HepG2 (cell line): Measurements from ENCODE around the gene TNNI3. TPM values are rescaled to one million over a fixed set of nuclear protein-coding genes. Genes with fewer than 3 reads are reported as not detected.

ENCODE experiments used
- ATAC-seq: fragments of 200-7000 bp; cut with Tn5 transposase; 3 replicates; pipeline ENCODE4 v1.9.1; 2020; ENCODE audit warnings: mild to moderate bottlenecking, moderate library complexity
- BruUV-seq: library from RNA; stranded (reverse); fragments of 400-500 nt; replicated peaks from 2 replicates; lab custom pipeline; 2021; lab: Mats Ljungman, UMichigan
- CTCF ChIA-PET: fragments of 300-600 bp; formaldehyde crosslinking; extraction: SDS; loops from one replicate; lab custom pipeline; 2021; ENCODE audit warnings: low total read pairs, inconsistent platforms, low intra/inter-chr PET ratio; lab: Yijun Ruan, JAX
- POLR2A ChIA-PET: fragments of 350-600 bp; sonication (Branson Sonifier 250); formaldehyde crosslinking; loops from one replicate; lab custom pipeline; 2020; ENCODE audit warnings: antibody characterized with exemption, inconsistent platforms; lab: Yijun Ruan, JAX
- DNase-seq: peaks from one replicate; pipeline ENCODE4 v3.0.0-alpha.2; 2015; ENCODE audit warnings: low spot score
- FAIRE-seq: peaks from 3 replicates; lab custom pipeline; 2011; peaks lifted over from hg19 to GRCh38; lab: Jason Lieb, UNC
- H2AFZ ChIP-seq: one replicate; pipeline ENCODE4 v1.6.1; 2011; ENCODE audit warnings: low read length, inconsistent platforms
- H3K27ac ChIP-seq: fragments of 300-600 bp; 3 replicates; pipeline ENCODE4 v1.8.0; 2011; ENCODE audit warnings: mixed run types, mild to moderate bottlenecking, mixed read lengths, low read length, inconsistent platforms; ENCODE audit not compliant: insufficient read depth; ENCODE audit errors: extremely low read length
- H3K27me3 ChIP-seq, 2 experiments: fragments of 200-600 bp in 1 of 2; 2 replicates in 1 of 2; 3 replicates in 1 of 2; pipeline versions ENCODE4 v1.6.0 to v1.8.0; 2011; ENCODE audit warnings: low read length in 2 of 2, mild to moderate bottlenecking in 2 of 2, moderate library complexity in 2 of 2, inconsistent platforms in 1 of 2; ENCODE audit not compliant: insufficient read depth in 2 of 2, control insufficient read depth in 1 of 2
- H3K36me3 ChIP-seq, 2 experiments: fragments of 200-600 bp in 1 of 2; replicated peaks in 1 of 2; 2 replicates in 1 of 2; 3 replicates in 1 of 2; pipeline versions ENCODE4 v1.5.1 to v1.8.0; 2011; ENCODE audit warnings: low read length in 2 of 2, inconsistent platforms in 1 of 2; ENCODE audit not compliant: insufficient read depth in 2 of 2, control insufficient read depth in 1 of 2
- H3K4me1 ChIP-seq: 2 replicates; pipeline ENCODE4 v1.5.1; 2012; ENCODE audit warnings: low read length, inconsistent platforms; ENCODE audit not compliant: insufficient read depth
- H3K4me2 ChIP-seq: 2 replicates; pipeline ENCODE4 v1.6.0; 2011; ENCODE audit warnings: low read depth, low read length, inconsistent platforms
- H3K4me3 ChIP-seq, 3 experiments: fragments of 200-600 bp in 1 of 3; sonication (generic), shearing (Covaris generic) in 1 of 3; replicated peaks in 1 of 3; 2 replicates each; pipeline ENCODE4 v1.5.1; 2011 to 2016; ENCODE audit warnings: low read length in 3 of 3, inconsistent platforms in 2 of 3, low read depth in 2 of 3, mild to moderate bottlenecking in 2 of 3, control low read depth in 1 of 3, mixed read lengths in 1 of 3; ENCODE audit not compliant: insufficient read depth in 1 of 3
- H3K79me2 ChIP-seq: one replicate; pipeline ENCODE4 v1.6.1; 2011; ENCODE audit warnings: low read length, inconsistent platforms; ENCODE audit not compliant: insufficient read depth
- H3K9ac ChIP-seq: 2 replicates; pipeline ENCODE4 v1.6.0; 2011; ENCODE audit warnings: mild to moderate bottlenecking, low read depth, low read length, inconsistent platforms; ENCODE audit not compliant: insufficient read depth
- H3K9me3 ChIP-seq: 2 replicates; pipeline ENCODE4 v1.5.1; 2012; ENCODE audit warnings: mild to moderate bottlenecking, low read length
- H4K20me1 ChIP-seq: 2 replicates; pipeline ENCODE4 v1.6.0; 2011; ENCODE audit warnings: inconsistent platforms, mild to moderate bottlenecking, low read length, moderate library complexity; ENCODE audit not compliant: insufficient read depth
- ATF7-NPFF ChIP-seq: sonication (generic); formaldehyde crosslinking; IDR thresholded peaks from 2 replicates; pipeline ENCODE4 v1.8.1; 2023; ENCODE audit warnings: mild to moderate bottlenecking, low read depth, missing genetic modification reagents, moderate library complexity
- GABPA ChIP-seq, 2 experiments: IDR thresholded peaks; 2 replicates each; pipeline ENCODE4 v1.6.1; 2011 to 2016; ENCODE audit warnings: low read depth in 2 of 2, low read length in 1 of 2, missing biosample characterization in 1 of 2, missing genetic modification characterization in 1 of 2
- GLI4 ChIP-seq: sonication (generic); formaldehyde crosslinking; IDR thresholded peaks from 2 replicates; pipeline ENCODE4 v1.5.1; 2020; ENCODE audit warnings: missing genetic modification reagents, mild to moderate bottlenecking, moderate library complexity, borderline replicate concordance
- RFXANK ChIP-seq: IDR thresholded peaks from 2 replicates; pipeline ENCODE4 v1.6.1; 2016
- SP5 ChIP-seq: IDR thresholded peaks from 2 replicates; pipeline ENCODE4 v1.6.1; 2016; ENCODE audit warnings: low read depth, borderline replicate concordance
- ZKSCAN1 ChIP-seq: fragments of 150-350 bp; IDR thresholded peaks from 2 replicates; pipeline ENCODE4 v1.6.1; 2014; ENCODE audit warnings: low read length
- WGBS: methylation state at CpG from one replicate; pipeline ENCODE4 v1.1.6; 2017; ENCODE audit warnings: low lambda C conversion rate; 5-methylcytosine and 5-hydroxymethylcytosine counted together
- in situ Hi-C: cut with HindIII; loops from 2 replicates; pipeline ENCODE4 v1.10.0; 2017; ENCODE audit warnings: low pct_unique_long_range_greater_than_20kb; ENCODE audit not compliant: extremely low pct_ligation_motif_present
- intact Hi-C: fragments of 100-400 bp; cut with micrococcal nuclease; formaldehyde crosslinking; loops from one replicate; pipeline ENCODE4 v1.10.0; 2022; ENCODE audit not compliant: unreplicated experiment
- polyA plus RNA-seq, 8 experiments: library from polyadenylated mRNA; depleted of rRNA in 3 of 8; stranded (reverse) in 7 of 8; unstranded in 1 of 8; fragments of >200 nt; fragmentation: Illumina TruSeq in 4 of 8; extraction: Trizol in 4 of 8; gene quantifications; 2 replicates each; pipeline versions ENCODE4 v1.2.1 to v1.2.3, GENCODE V29; 2011 to 2016; ENCODE audit warnings: low read depth in 4 of 8, missing spikeins in 1 of 8, mixed read lengths in 1 of 8; ENCODE audit not compliant: insufficient read depth in 1 of 8
- total RNA-seq, 5 experiments: library from RNA; depleted of rRNA; stranded (reverse); fragments of >200 nt; fragmentation: Illumina TruSeq; extraction: Trizol; gene quantifications; 2 replicates each; pipeline ENCODE4 v1.2.3, GENCODE V29; 2016; ENCODE audit warnings: low read depth in 1 of 5
- TF ChIP-seq, protein P1 (sequence below): sonication (generic); formaldehyde crosslinking; IDR thresholded peaks from 2 replicates; pipeline ENCODE4 v1.4.0; 2020; ENCODE audit warnings: mild to moderate bottlenecking, missing genetic modification reagents
- TF ChIP-seq, protein P2 (sequence below): sonication (generic); formaldehyde crosslinking; IDR thresholded peaks from 2 replicates; pipeline ENCODE4 v1.8.0; 2022; ENCODE audit warnings: missing genetic modification reagents, mild to moderate bottlenecking, moderate library complexity, borderline replicate concordance
- TF ChIP-seq, protein P3 (sequence below): sonication (generic); formaldehyde crosslinking; IDR thresholded peaks from 2 replicates; pipeline ENCODE4 v1.4.0; 2020; ENCODE audit warnings: low read depth, mild to moderate bottlenecking, missing genetic modification reagents

The TNNI3 gene
- total and polyA plus RNA-seq, 2 of the 13 experiments (the other 11 are each of a cell fraction or from before 2014, with no cell fraction given), result 3.5 to 3.7 TPM

DNA sequence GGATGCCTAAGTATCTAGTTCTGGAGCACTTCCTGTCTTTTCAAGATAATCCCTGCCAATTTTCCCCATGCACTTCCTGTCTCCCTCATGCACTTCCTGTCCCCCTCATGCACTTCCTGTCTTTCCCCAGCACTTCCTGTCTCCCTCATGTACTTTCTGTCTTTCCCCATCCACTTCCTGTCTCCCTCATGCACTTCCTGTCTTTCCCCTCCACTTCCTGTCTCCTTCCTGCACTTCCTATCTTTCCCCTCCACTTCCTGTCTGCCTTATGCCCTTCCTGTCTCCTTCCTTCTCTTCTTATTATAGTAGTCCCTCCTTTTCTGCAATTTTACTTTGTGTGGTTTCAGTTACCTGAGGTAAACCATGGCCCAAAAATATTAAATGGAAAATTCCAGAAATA, 5.5 kb downstream of the TNNI3 start (continued):
- TF ChIP-seq, protein P1, sequence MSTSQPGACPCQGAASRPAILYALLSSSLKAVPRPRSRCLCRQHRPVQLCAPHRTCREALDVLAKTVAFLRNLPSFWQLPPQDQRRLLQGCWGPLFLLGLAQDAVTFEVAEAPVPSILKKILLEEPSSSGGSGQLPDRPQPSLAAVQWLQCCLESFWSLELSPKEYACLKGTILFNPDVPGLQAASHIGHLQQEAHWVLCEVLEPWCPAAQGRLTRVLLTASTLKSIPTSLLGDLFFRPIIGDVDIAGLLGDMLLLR (CRISPR knock-in tag), result no peak
- TF ChIP-seq GABPA (IDR thresholded peaks at IDR 0.05; ENCODE audit: low read depth, low read length), result peak; percentile 77
- TF ChIP-seq GABPA (CRISPR knock-in tag; IDR thresholded peaks at IDR 0.05; ENCODE audit: low read depth), result peak; percentile 91
- no peak for TF ChIP-seq GLI4 (CRISPR knock-in tag)
- TF ChIP-seq, protein P2, sequence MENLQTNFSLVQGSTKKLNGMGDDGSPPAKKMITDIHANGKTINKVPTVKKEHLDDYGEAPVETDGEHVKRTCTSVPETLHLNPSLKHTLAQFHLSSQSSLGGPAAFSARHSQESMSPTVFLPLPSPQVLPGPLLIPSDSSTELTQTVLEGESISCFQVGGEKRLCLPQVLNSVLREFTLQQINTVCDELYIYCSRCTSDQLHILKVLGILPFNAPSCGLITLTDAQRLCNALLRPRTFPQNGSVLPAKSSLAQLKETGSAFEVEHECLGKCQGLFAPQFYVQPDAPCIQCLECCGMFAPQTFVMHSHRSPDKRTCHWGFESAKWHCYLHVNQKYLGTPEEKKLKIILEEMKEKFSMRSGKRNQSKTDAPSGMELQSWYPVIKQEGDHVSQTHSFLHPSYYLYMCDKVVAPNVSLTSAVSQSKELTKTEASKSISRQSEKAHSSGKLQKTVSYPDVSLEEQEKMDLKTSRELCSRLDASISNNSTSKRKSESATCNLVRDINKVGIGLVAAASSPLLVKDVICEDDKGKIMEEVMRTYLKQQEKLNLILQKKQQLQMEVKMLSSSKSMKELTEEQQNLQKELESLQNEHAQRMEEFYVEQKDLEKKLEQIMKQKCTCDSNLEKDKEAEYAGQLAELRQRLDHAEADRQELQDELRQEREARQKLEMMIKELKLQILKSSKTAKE, result no peak
- TF ChIP-seq, all 625 proteins: peak for 6

DNA sequence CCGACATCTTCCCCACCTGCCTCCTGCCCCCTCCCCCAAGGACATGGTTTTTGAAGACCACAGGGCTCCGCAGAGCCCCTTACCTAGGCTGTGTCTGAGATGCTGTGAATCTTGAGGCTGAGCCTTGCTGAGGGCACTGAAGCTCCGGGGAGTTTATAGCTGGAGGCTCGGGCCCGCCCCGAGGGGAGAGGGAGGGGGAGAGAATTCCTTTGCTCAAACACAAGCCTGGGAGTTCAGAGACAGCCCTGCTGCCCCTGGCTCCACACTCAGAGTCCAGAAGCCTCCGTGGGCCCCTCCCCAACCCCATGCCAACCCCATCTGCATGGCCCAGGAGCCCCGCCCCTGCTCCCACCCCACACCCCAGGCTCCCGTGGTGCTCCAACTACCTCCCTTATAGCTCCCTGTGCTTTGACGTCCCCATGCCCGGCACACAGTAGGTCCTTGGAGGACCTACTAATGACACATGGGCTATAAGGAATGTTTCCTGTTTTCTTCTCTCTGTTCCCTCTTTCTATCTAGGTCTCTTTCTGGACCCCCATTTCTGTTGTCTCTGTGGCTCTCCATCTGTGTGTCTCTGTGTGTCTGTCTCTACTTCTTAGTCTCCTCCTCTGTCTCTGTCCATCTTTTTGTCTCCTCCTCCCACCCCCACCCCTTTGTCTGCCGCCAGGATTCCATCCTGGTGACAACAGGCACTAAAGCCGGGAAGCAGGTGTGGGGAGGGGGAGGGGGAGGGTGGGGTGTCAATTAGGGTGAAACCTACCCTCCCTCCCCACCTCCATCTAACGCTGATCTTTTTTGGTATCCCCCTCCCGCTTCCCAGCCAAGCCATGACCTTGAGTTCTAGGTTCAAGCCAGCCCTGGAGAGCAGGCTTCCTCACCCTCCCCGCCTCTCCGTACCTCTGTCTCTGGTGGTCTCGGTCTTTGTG, 8.2 kb downstream of the TNNI3 start, which contains the start of gene TNNT1:
Gene TNNT1 (minus strand): TSS at position 129 of the 926 bp plus-strand sequence. CDS start 2,049 bp downstream, outside the sequence.
- H3K4me3 ChIP-seq, result no peak within 1 kb of the TSS
- no peak for FAIRE-seq
- CTCF ChIA-PET, result no interaction called here
- no peak for TF ChIP-seq RFXANK (CRISPR knock-in tag)
- no peak for TF ChIP-seq ATF7-NPFF (CRISPR knock-in tag)
- TF ChIP-seq, protein P3, sequence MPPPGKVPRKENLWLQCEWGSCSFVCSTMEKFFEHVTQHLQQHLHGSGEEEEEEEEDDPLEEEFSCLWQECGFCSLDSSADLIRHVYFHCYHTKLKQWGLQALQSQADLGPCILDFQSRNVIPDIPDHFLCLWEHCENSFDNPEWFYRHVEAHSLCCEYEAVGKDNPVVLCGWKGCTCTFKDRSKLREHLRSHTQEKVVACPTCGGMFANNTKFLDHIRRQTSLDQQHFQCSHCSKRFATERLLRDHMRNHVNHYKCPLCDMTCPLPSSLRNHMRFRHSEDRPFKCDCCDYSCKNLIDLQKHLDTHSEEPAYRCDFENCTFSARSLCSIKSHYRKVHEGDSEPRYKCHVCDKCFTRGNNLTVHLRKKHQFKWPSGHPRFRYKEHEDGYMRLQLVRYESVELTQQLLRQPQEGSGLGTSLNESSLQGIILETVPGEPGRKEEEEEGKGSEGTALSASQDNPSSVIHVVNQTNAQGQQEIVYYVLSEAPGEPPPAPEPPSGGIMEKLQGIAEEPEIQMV (CRISPR knock-in tag), result no peak
- peak; percentile 92 for TF ChIP-seq ZKSCAN1
- TF ChIP-seq SP5 (CRISPR knock-in tag), result no peak
- TF ChIP-seq, all 625 proteins: peak for 1
- POLR2A ChIA-PET, result no interaction called here
- Histone ChIP-seq H2AFZ (no peak within 1 kb of the TSS), H3K9me3 (peaks cover 8% of the 10 kb centered on the region), H3K9ac (no peak within 1 kb of the TSS), H3K4me1 (peaks cover 13% of the 10 kb centered on the region; the same call in 1 of the 2 replicates), H4K20me1 (no peaks in the 10 kb centered on the region), H3K79me2 (no peaks in the 10 kb centered on the region), H3K4me2 (no peak within 1 kb of the TSS), H3K27ac (no peak within 1 kb of the TSS), H3K36me3 (no peaks in the 10 kb centered on the region), H3K27me3 (peaks cover 0 to 12% of the 10 kb centered on the region in 2 experiments; a peak in 1 of 5 replicates)
- no peak for ATAC-seq
- intact Hi-C loops, result no loop called here
- WGBS, result 14% methylated on average over 17 of the region's 18 CpGs
- in situ Hi-C loops, result loop anchor here (5.0 kb wide), 1 partner anchor 258 kb away; the partner anchor contains the start of gene UBE2S
- no peak for DNase-seq
- no TSS peak for BruUV-seq
